HG03457 (cell line): Measurements from ENCODE around the gene LHPP.
"Not testable (repeated sequence)": the region's sequence is repeated elsewhere in the genome, so short reads cannot be mapped to it uniquely, and the experiment has no call there.

Experiments used
- ATAC-seq: cut with Tn5 transposase; IDR thresholded peaks from one replicate; pipeline ENCODE4 v1.9.1; 2021; ENCODE audit warnings: moderate number of reproducible peaks; ENCODE audit not compliant: unreplicated experiment

The LHPP gene

GRCh38 chr10:124568339-124568738 lies 106.7 kb downstream of the LHPP start:
- no peak for ATAC-seq

GRCh38 chr10:124568848-124569622 lies 107.4 kb downstream of the LHPP start:
- ATAC-seq, result no peak

- no peak for ATAC-seq
These were observed 108.2 kb downstream of the LHPP start for GRCh38 chr10:124569623-124570470.

- ATAC-seq, result no peak
These were observed 109.0 kb downstream of the LHPP start for GRCh38 chr10:124570646-124571045.

GRCh38 chr10:124572751-124573150 lies 111.1 kb downstream of the LHPP start:
- ATAC-seq, result no peak

GRCh38 chr10:124573726-124574455 lies 112.3 kb downstream of the LHPP start:
- no peak for ATAC-seq

- ATAC-seq, result no peak
These were observed 112.9 kb downstream of the LHPP start for GRCh38 chr10:124574456-124575070.

GRCh38 chr10:124575107-124576035 lies 113.7 kb downstream of the LHPP start:
- no peak for ATAC-seq

- no peak for ATAC-seq
These were observed 115.2 kb downstream of the LHPP start for GRCh38 chr10:124576526-124577420.

GRCh38 chr10:124577651-124578050 lies 116.0 kb downstream of the LHPP start:
- ATAC-seq, result no peak

- no peak for ATAC-seq
These were observed 116.8 kb downstream of the LHPP start for GRCh38 chr10:124578231-124579010.

GRCh38 chr10:124579011-124579399 lies 117.4 kb downstream of the LHPP start:
- no peak for ATAC-seq

GRCh38 chr10:124586142-124586541 lies 124.5 kb downstream of the LHPP start:
- no peak for ATAC-seq

GRCh38 chr10:124587811-124588211 lies 126.2 kb downstream of the LHPP start:
- no peak for ATAC-seq

- ATAC-seq, result not testable (repeated sequence)
These were observed 126.7 kb downstream of the LHPP start for GRCh38 chr10:124588341-124588735.

- no peak for ATAC-seq
These were observed 127.3 kb downstream of the LHPP start for GRCh38 chr10:124588736-124589490.

GRCh38 chr10:124589491-124590041 lies 127.9 kb downstream of the LHPP start:
- no peak for ATAC-seq
